ENCODE data around the gene EVX1. TPM values are rescaled to one million over a fixed set of nuclear protein-coding genes. Genes with fewer than 3 reads are reported as not detected.

Gene EVX1
- total and polyA plus RNA-seq, 8 donors: not detected

DNA sequence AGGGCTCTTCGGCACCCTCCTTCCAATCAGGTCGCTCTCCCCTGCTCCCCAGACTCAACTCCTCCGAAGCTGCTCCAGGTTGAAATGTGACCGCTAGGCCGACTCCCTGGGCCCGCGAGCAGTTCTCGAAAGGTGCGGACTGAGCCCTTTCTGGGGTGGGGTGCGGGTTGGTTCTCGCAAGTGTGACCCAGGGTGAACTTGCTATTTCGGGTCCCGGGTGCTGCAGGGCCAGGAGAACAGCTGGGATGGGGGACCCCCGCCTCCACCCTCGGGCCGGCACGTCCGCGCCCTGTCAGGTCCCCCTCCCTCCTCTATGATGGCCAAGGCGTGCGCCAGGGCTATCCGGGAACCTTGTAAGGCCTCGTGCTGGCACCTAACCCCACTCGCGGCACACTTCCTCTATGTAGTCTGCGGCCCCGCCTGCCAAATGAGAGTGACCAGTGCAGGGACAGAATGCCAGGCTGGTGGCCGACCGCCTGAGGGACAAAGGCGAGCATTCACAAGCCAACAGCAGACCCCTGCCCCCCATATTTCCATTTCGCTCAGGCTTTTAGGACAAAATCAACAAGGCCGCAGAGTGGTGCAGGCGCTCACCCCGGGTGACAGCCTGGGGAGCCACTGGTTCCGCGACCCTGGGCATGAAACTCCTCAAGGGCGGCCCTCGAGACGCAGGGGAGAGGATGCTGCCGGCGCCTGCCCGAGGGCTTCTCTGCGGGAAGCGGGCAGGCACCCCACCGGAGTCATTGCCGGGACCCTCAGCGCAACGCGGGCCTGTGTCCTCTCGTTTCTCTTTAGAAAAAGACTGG lies 29.0 kb upstream of the EVX1 start:
- DNase-seq: no peak
- TF ChIP-seq, protein P1, sequence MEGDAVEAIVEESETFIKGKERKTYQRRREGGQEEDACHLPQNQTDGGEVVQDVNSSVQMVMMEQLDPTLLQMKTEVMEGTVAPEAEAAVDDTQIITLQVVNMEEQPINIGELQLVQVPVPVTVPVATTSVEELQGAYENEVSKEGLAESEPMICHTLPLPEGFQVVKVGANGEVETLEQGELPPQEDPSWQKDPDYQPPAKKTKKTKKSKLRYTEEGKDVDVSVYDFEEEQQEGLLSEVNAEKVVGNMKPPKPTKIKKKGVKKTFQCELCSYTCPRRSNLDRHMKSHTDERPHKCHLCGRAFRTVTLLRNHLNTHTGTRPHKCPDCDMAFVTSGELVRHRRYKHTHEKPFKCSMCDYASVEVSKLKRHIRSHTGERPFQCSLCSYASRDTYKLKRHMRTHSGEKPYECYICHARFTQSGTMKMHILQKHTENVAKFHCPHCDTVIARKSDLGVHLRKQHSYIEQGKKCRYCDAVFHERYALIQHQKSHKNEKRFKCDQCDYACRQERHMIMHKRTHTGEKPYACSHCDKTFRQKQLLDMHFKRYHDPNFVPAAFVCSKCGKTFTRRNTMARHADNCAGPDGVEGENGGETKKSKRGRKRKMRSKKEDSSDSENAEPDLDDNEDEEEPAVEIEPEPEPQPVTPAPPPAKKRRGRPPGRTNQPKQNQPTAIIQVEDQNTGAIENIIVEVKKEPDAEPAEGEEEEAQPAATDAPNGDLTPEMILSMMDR (IDR thresholded peaks at IDR 0.05): no peak
- Histone ChIP-seq H3K4me3 (no peak overlapping the region), H3K4me1 (peaks cover 0 to 16% of the 10 kb centered on the region in 2 donors), H3K27ac (no peak overlapping the region), H3K36me3 (no peaks in the 10 kb centered on the region), H3K27me3 (peaks cover 81 to 100% of the 10 kb centered on the region in 2 donors), H3K9me3 (no peaks in the 10 kb centered on the region)
- intact Hi-C loops (cut with DNase I): loop anchor here in 1 of 2 donors (5.0 kb wide), 1 partner anchor 364 kb away; no protein-coding TSS in a partner anchor
- ATAC-seq: no peak

- H3K4me3 ChIP-seq: no peak overlapping the region
- ATAC-seq (no peak), DNase-seq (no peak)
- H3K9me3 ChIP-seq: no peaks in the 10 kb centered on the region
- H3K4me1 ChIP-seq: peaks cover 0 to 16% of the 10 kb centered on the region in 2 donors
- TF ChIP-seq, protein P1 (IDR thresholded peaks at IDR 0.05): no peak
- peaks cover 84 to 100% of the 10 kb centered on the region in 2 donors for H3K27me3 ChIP-seq
- intact Hi-C loops (cut with DNase I): loop anchor here in 1 of 2 donors (5.0 kb wide), 1 partner anchor 363 kb away; no protein-coding TSS in a partner anchor
- H3K27ac ChIP-seq: no peak overlapping the region
- H3K36me3 ChIP-seq: no peaks in the 10 kb centered on the region
These were observed 28.2 kb upstream of the EVX1 start for GRCh38 chr7:27214239-27214950.

DNA sequence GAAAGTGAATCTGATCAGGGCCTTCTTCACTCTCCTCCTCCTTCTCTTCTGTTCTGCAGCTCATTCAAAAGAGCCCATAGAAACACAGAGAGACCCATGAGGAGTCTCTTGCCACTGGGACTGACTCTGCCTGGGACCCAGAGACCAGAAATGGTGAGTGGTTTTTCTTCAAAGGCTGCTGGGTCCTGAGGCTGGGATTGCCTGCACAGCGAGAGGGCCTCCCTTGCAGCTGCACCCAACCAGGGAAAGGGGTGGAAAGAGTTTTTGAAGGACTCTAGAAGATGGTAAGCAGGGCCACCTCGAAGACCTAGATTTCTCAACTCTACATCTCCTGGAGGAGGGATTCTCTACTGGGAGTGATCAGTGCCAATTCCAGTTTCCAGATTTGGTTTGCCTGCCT lies 27.2 kb upstream of the EVX1 start:
- ATAC-seq (no peak), DNase-seq (no peak)
- H3K36me3 ChIP-seq: no peaks in the 10 kb centered on the region
- no peak overlapping the region for H3K4me3 ChIP-seq
- peaks cover 84 to 100% of the 10 kb centered on the region in 2 donors for H3K27me3 ChIP-seq
- peaks cover 0 to 17% of the 10 kb centered on the region in 2 donors for H3K4me1 ChIP-seq
- no peak overlapping the region for H3K27ac ChIP-seq
- no peaks in the 10 kb centered on the region for H3K9me3 ChIP-seq
- intact Hi-C loops (cut with DNase I): no loop called here
- TF ChIP-seq, protein P1 (IDR thresholded peaks at IDR 0.05): no peak

DNA sequence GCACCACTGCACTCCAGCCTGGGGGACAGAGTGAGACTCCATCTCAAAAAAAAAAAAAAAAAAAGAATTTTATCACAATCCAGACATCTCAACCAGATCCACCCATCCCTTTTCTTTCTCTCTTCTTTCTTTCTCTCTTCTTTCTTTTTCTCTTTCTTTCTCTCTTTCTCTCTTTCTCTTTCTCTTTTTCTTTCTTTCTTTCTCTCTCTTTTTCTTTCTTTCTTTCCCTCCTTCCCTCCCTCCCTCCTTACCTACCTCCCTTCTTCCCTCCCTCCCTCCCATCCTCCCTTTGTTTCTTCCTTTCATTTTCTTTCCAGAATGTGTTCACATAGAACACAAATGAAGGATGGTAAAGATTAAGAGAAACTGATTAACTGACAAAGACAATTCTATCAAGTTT lies 24.7 kb upstream of the EVX1 start:
- no peak overlapping the region for H3K27ac ChIP-seq
- DNase-seq (no peak), ATAC-seq (no peak)
- H3K9me3 ChIP-seq: no peaks in the 10 kb centered on the region
- H3K27me3 ChIP-seq: peaks cover 84 to 100% of the 10 kb centered on the region in 2 donors
- intact Hi-C loops (cut with DNase I): no loop called here
- no peaks in the 10 kb centered on the region for H3K36me3 ChIP-seq
- TF ChIP-seq, protein P1 (IDR thresholded peaks at IDR 0.05): no peak
- H3K4me1 ChIP-seq: peaks cover 0 to 13% of the 10 kb centered on the region in 2 donors
- H3K4me3 ChIP-seq: no peak overlapping the region

- peaks cover 0 to 7% of the 10 kb centered on the region in 2 donors for H3K4me1 ChIP-seq
- no peak overlapping the region for H3K27ac ChIP-seq
- H3K36me3 ChIP-seq: no peaks in the 10 kb centered on the region
- intact Hi-C loops (cut with DNase I): no loop called here
- H3K9me3 ChIP-seq: no peaks in the 10 kb centered on the region
- peaks cover 86 to 100% of the 10 kb centered on the region in 2 donors for H3K27me3 ChIP-seq
- ATAC-seq (no peak), DNase-seq (no peak)
- H3K4me3 ChIP-seq: no peak overlapping the region
- TF ChIP-seq, protein P1 (IDR thresholded peaks at IDR 0.05): no peak
These were observed 22.8 kb upstream of the EVX1 start for GRCh38 chr7:27219821-27220220.

All from left lung (tissue), 10 donors.